Chondrocyte (in vitro differentiated cells): Measurements from ENCODE around the gene ZAR1L. TPM values are rescaled to one million over a fixed set of nuclear protein-coding genes. Genes with fewer than 3 reads are reported as not detected.
A peak's percentile ranks its signal among the peaks of the same experiment; 100 is the strongest.

Source experiments
- DNase-seq: peaks from one replicate; pipeline ENCODE4 v3.0.0; 2021; ENCODE audit warnings: mixed read lengths, low spot score
- H3K27ac Mint-ChIP-seq: one replicate; pipeline ENCODE4 v1.8.0; 2021; ENCODE audit warnings: mild to moderate bottlenecking, moderate library complexity, mixed read lengths; ENCODE audit not compliant: unreplicated experiment
- H3K27me3 Mint-ChIP-seq: 2 replicates; pipeline ENCODE4 v1.8.0; 2021; ENCODE audit warnings: low read depth, mixed read lengths
- H3K36me3 Mint-ChIP-seq: 2 replicates; pipeline ENCODE4 v1.8.0; 2021; ENCODE audit warnings: low read depth, mixed read lengths
- H3K4me1 Mint-ChIP-seq: 2 replicates; pipeline ENCODE4 v1.8.0; 2021; ENCODE audit warnings: low read depth, mild to moderate bottlenecking, mixed read lengths
- H3K4me3 Mint-ChIP-seq: one replicate; pipeline ENCODE4 v1.8.0; 2021; ENCODE audit warnings: mild to moderate bottlenecking, moderate library complexity, mixed read lengths; ENCODE audit not compliant: unreplicated experiment
- H3K9me3 Mint-ChIP-seq: 2 replicates; pipeline ENCODE4 v1.8.0; 2021; ENCODE audit warnings: low read depth, mixed read lengths
- CTCF ChIP-seq: fragments of 200-600 bp; sonication (generic); IDR thresholded peaks from 2 replicates; pipeline ENCODE4 v1.5.0; 2021; ENCODE audit warnings: antibody characterized with exemption, mild to moderate bottlenecking, moderate library complexity
- total RNA-seq: library from RNA; stranded (reverse); gene quantifications from 3 replicates; pipeline ENCODE4 v1.2.1, GENCODE V29; 2021

The ZAR1L gene
- total RNA-seq, 1 donor from 2014 or later: not detected

- H3K4me1 Mint-ChIP-seq: peaks cover 19% of the 10 kb centered on the region
- H3K9me3 Mint-ChIP-seq: no peaks in the 10 kb centered on the region
- H3K27ac Mint-ChIP-seq: no peak overlapping the region
- no peak for TF ChIP-seq CTCF
- H3K4me3 Mint-ChIP-seq: no peak overlapping the region
- H3K27me3 Mint-ChIP-seq: no peaks in the 10 kb centered on the region
- no peak for DNase-seq
- no peaks in the 10 kb centered on the region for H3K36me3 Mint-ChIP-seq
Observed at GRCh38 chr13:32317716-32318465, 2.7 kb upstream of the ZAR1L start.

- H3K27ac Mint-ChIP-seq: peak overlapping the region; percentile 97
- no peak for TF ChIP-seq CTCF
- H3K36me3 Mint-ChIP-seq: no peaks in the 10 kb centered on the region
- H3K9me3 Mint-ChIP-seq: no peaks in the 10 kb centered on the region
- no peak for DNase-seq
- H3K27me3 Mint-ChIP-seq: no peaks in the 10 kb centered on the region
- peak overlapping the region; percentile 92 for H3K4me3 Mint-ChIP-seq
- H3K4me1 Mint-ChIP-seq: peaks cover 19% of the 10 kb centered on the region
Observed at GRCh38 chr13:32316501-32316900, 1.3 kb upstream of the ZAR1L start.

- no peak for TF ChIP-seq CTCF
- no peaks in the 10 kb centered on the region for H3K9me3 Mint-ChIP-seq
- H3K27me3 Mint-ChIP-seq: no peaks in the 10 kb centered on the region
- no peaks in the 10 kb centered on the region for H3K36me3 Mint-ChIP-seq
- no peak for DNase-seq
- peak overlapping the region; percentile 92 for H3K4me3 Mint-ChIP-seq
- H3K27ac Mint-ChIP-seq: peak overlapping the region; percentile 97
- peaks cover 19% of the 10 kb centered on the region for H3K4me1 Mint-ChIP-seq
Observed at GRCh38 chr13:32316028-32316339, 821 bp upstream of the ZAR1L start.

- Mint-ChIP-seq H3K4me1 (peaks cover 22% of the 10 kb centered on the region), H3K27me3 (no peaks in the 10 kb centered on the region), H3K4me3 (peak overlapping the region; percentile 92), H3K36me3 (no peaks in the 10 kb centered on the region), H3K9me3 (no peaks in the 10 kb centered on the region), H3K27ac (peak overlapping the region; percentile 97)
- no peak for TF ChIP-seq CTCF
- no peak for DNase-seq
Observed at GRCh38 chr13:32314271-32315237, 609 bp downstream of the ZAR1L start.

- H3K27me3 Mint-ChIP-seq: no peaks in the 10 kb centered on the region
Observed at GRCh38 chr13:32311188-32311897, 3.8 kb downstream of the ZAR1L start.

More at GRCh38 chr13:32311188-32311897, 3.8 kb downstream of the ZAR1L start:
- H3K4me1 Mint-ChIP-seq: peaks cover 21% of the 10 kb centered on the region
- no peak for DNase-seq
- H3K9me3 Mint-ChIP-seq: no peaks in the 10 kb centered on the region
- no peaks in the 10 kb centered on the region for H3K36me3 Mint-ChIP-seq
- H3K27ac Mint-ChIP-seq: no peak overlapping the region
- TF ChIP-seq CTCF: no peak
- no peak overlapping the region for H3K4me3 Mint-ChIP-seq
